ENCODE measurements around the gene FUZ.

Gene FUZ

GRCh38 chr19:49829200-49829599 is 16.1 kb upstream of the FUZ start:
- no peak overlapping the region for H3K27ac ChIP-seq
- no peak for TF ChIP-seq CTCF (conservative IDR thresholded peaks at IDR 0.05)
- TF ChIP-seq ZFX (IDR thresholded peaks at IDR 0.05), result no peak

- H3K27ac ChIP-seq, result no peak overlapping the region
- TF ChIP-seq CTCF (conservative IDR thresholded peaks at IDR 0.05) (no peak), ZFX (IDR thresholded peaks at IDR 0.05) (no peak)
Measured at GRCh38 chr19:49827034-49827433, 13.9 kb upstream of the FUZ start.

GRCh38 chr19:49824662-49825061 is 11.6 kb upstream of the FUZ start:
- no peak overlapping the region for H3K27ac ChIP-seq
- TF ChIP-seq ZFX (IDR thresholded peaks at IDR 0.05), result no peak
- TF ChIP-seq CTCF (conservative IDR thresholded peaks at IDR 0.05), result no peak

- TF ChIP-seq ZFX (IDR thresholded peaks at IDR 0.05), result no peak
- TF ChIP-seq CTCF (conservative IDR thresholded peaks at IDR 0.05), result no peak
- H3K27ac ChIP-seq, result no peak overlapping the region
Measured at GRCh38 chr19:49823472-49823871, 10.4 kb upstream of the FUZ start.

- H3K27ac ChIP-seq, result no peak overlapping the region
- TF ChIP-seq CTCF (conservative IDR thresholded peaks at IDR 0.05), result no peak
- no peak for TF ChIP-seq ZFX (IDR thresholded peaks at IDR 0.05)
Measured at GRCh38 chr19:49820125-49820524, 7.0 kb upstream of the FUZ start.

- H3K27ac ChIP-seq, result peak overlapping the region; percentile 92; the same call in 1 of the 2 replicates
Measured at GRCh38 chr19:49819452-49820115, 6.5 kb upstream of the FUZ start.

GRCh38 chr19:49818649-49819370 is 5.7 kb upstream of the FUZ start:
- peak overlapping the region; percentile 92 for H3K27ac ChIP-seq
- TF ChIP-seq ZFX (IDR thresholded peaks at IDR 0.05) (peak; percentile 36; the same call in 1 of the 2 replicates), CTCF (conservative IDR thresholded peaks at IDR 0.05) (no peak)

All from C4-2B (cell line).